GM18502 (cell line): ENCODE data around the gene NDUFA7.
"Not testable (repeated sequence)": the region's sequence is repeated elsewhere in the genome, so short reads cannot be mapped to it uniquely, and the experiment has no call there.

Experiments
- ATAC-seq: cut with Tn5 transposase; IDR thresholded peaks from one replicate; pipeline ENCODE4 v1.9.1; 2021; ENCODE audit warnings: mild to moderate bottlenecking; ENCODE audit not compliant: unreplicated experiment, poor library complexity

The NDUFA7 gene

GRCh38 chr19:8342684-8343482 is 21.7 kb upstream of the NDUFA7 start, which contains the start of gene KANK3:
TSS of gene KANK3 (minus strand) at chr19:8343262. CDS start at chr19:8337828, 5,434 bp downstream.
- peak; percentile 88 for ATAC-seq

DNA sequence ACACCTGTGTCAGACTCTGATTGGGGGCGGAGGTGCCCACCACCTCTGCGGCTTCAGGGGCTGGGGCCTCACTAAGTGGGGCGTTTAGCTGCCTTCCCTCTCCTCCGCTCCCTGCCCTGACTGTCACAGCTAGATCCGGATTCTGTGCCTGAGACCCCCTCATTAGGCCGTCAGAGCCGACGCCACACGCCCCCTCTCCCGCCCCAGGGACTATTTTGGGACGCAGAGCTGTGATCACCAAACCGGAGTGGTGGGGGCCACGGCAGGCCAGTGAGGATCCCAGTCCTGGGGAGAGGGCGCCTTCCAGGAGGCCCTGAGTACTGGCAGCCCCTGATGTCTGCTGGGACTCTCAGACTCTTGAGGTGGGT is 21.1 kb upstream of the NDUFA7 start:
- no peak for ATAC-seq

DNA sequence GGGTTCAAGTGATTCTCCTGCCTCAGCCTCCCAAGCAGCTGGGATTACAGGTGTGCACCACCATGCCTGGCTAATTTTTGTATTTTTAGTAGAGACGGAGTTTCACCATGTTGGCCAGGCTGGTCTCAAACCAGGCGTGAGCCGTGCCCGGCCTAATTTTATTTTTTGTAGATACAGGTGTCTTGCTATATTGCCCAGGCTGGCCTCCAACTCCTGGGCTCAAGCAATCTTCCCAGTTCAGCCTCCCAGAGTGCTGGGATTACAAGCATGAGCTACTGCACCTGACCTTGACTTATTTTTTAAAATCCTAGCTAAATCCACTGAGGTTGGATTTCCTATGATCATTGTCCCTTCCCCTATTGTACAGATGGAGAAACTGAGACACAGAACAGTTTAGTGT is 20.3 kb upstream of the NDUFA7 start:
- ATAC-seq: not testable (repeated sequence)

- ATAC-seq: no peak
These were observed 19.3 kb upstream of the NDUFA7 start for GRCh38 chr19:8340341-8341096.

DNA sequence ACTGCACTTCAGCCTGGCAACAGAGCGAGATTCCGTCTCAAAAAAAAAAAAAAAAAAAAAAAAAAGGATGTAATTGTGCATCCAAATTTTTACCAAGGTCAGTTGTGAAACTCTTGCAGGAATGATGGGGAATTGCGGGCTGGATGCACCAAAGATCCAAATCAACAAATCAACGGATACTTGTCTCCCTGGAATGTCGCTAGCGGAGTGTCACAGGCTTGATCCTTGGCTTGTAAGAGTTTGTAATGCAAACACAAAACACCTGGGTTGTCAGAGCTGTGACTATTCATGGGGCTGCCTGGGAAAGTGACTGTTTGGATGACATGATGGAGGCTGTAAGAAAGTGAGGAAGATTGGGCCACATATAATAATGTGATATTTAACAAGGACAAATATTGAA is 17.7 kb upstream of the NDUFA7 start:
- no peak for ATAC-seq

DNA sequence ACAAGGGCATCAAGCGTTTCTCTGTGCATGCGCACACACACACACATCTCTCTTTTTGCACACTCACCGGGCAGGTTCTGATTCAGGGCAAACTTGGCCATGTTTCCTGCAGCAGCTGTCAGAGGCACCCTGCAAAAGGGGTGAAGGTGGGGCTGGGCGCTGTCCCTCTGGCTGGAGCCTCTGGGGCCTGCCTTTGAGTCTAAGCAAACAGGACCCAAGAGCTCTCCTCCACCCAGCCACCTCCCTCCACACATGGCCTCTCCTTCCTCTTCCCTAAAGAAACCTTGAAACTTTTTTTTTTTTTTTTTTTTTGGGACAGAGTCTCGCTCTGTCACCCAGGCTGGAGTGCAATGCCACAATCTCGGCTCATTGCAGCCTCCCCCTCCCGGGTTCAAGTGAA is 16.6 kb upstream of the NDUFA7 start:
- no peak for ATAC-seq

DNA sequence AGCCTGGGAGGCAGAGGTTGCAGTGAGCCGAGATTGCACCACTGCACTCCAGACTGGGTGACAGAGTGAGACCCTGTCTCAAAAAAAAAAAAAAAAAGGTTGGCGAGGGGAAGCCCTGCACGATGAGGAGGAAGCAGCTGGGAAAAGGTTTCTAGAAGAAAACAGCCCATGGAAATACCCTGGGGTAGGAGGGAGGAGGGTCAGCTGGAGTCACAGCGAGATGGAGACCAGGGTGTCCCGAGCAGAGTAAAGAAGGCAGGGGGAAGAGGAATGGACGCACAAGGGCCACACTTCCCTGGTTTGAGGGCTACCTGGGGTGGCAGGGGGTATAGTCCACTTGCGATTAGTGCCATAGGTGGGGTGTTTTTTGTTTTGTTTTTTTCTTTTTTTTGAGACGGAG is 15.5 kb upstream of the NDUFA7 start:
- ATAC-seq: no peak

DNA sequence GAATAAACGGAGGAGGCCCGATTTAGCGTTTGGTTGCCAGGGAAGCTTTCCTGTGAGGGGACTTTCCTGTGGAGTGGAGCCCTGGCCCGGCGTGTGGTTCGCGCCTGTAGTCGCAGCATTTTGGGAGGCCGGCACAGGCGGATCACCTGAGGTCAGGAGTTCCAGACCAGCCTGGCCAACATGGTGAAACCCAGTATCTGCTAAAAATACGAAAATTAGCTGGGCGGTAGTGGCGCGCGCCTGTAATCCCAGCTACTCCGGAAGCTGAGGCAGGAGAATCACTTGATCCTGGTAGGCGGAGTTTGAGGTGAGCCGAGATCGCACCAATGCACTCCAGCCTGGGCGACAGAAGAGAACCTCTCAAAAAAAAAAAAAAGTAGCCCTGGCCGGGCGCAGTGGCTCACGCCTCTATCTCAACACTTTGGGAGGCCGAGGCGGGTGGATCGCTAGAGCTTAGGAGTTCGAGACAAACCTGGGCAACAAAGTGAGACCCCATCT is 14.9 kb upstream of the NDUFA7 start:
- ATAC-seq: no peak

- ATAC-seq: no peak
These were observed 14.3 kb upstream of the NDUFA7 start for GRCh38 chr19:8335343-8336071.

DNA sequence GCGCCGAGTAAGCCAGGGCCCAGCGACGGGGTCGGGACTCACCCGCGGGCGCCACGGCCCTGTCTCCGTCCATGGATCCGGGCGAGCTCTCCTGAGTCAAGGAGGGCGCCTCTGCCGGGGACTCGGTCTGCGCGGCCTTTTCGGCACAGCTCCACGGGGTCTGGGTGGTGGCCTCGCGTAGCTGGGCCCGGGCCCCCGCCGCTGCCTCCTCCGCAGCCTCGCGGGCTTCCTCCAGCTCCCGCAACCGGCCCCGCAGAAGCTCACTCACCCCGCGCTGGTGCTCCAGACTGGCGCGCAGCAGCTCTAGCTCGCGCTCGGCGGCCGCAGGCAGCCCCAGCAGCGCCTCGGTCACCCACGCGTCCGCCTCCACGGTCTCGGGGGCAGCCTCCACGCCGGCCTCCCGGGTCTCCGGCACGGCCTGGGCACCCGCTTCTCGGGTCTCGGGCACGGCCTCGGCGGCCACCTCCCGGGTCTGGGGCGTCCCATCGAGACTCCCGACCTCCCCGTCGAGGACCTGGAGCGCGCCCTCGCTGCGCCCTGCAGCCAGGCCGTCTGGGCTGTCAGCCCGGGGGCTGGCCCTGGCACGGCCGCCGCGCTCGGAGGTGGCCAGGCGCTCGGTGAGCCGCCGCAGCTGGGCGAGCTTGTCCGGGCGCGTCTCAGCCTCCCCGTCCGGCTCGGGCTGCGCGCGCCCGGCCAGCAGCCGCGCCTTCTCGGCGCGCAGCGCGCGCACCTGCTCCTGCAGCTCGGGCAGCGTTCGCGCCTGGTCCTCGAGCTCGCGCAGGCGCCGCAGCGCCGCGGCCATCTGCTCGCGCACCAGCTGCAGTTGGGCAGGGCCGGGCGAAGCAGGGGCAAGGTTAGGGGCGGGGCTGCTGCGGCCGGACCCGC is 13.5 kb upstream of the NDUFA7 start:
- ATAC-seq: no peak

DNA sequence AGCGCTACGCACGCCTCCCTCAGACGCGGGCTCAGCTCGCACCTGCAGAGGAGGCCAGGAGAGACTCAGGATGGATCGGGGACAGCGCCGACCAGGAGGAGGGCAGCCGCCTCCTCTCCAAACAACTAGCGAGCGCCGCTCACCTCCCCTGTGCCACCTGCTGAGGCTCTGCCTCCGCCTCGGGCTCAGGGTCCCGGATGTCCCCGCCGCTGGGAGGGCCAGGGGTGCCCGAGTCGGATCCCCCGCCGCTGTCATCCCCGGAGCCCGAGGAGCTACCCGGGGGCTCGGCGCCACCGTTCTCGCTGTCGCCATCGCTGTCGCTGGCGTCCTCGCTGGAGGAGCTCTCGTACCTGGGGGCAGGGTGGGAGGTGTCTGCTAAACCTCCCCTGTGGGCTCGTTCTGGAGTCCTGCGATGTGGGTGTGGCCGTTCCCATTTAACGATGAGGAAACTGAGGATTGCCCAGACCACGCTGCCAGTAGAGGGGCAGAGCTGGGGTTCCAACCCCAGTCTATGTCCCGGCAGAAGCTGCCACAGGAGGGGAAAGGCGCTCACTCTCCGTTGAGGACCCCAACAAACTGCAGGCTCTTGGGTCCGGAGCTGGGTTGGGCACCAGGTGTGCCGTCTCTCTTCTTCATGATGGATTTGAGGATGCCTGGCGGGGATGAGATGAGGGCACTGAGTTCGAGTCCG is 12.7 kb upstream of the NDUFA7 start:
- no peak for ATAC-seq

- no peak for ATAC-seq
These were observed 12.0 kb upstream of the NDUFA7 start for GRCh38 chr19:8332976-8333766.

- no peak for ATAC-seq
These were observed 10.2 kb upstream of the NDUFA7 start for GRCh38 chr19:8331263-8331845.

GRCh38 chr19:8329996-8330395 is 8.8 kb upstream of the NDUFA7 start:
- no peak for ATAC-seq

GRCh38 chr19:8325454-8325853 is 4.3 kb upstream of the NDUFA7 start:
- ATAC-seq: no peak

DNA sequence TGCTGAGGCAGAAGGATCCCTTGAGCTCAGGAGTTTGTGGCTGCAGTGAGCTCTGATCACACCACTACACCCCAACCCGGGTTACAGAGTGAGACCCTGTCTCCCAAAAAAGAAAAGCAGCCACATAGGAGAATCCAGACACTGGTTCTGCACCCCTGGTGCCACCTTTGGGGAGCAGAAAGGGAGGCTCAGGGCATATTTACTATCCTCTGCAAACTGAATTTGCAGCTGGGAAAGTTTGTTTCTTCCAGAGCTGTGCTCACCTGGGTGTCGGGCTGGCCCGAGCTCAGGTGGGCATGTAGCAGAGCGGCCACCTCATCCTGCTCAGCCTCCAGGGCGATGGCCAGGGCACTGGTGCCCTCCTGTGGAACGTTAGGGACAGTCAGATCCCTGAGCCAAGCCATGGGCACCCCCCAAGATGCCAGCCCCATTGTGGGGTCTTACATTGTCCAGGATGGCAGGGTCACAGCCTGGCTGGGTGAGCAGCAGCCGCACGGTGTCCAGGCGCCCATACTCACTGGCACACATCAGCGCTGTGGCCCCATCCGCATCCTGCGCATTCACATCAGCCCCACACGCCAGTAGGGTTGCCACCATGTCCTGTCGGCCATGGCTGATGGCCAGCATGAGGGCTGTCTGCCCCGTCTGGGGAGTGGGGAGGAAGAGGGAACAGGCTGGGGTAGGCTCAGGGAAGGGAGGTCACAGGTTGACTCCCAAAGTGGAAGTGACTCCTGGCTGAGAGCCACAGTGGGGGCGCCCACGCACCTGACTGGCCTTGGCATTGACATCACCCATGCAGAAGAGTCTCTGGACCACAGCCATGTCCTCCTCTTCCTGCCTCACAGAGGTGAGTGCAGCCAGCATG is 3.2 kb upstream of the NDUFA7 start:
- no peak for ATAC-seq

GRCh38 chr19:8323781-8324185 is 2.6 kb upstream of the NDUFA7 start:
- ATAC-seq: no peak
